ENCODE data around the gene TSNAXIP1. TPM values are rescaled to one million over a fixed set of nuclear protein-coding genes. Genes with fewer than 3 reads are reported as not detected.
A peak's percentile ranks its signal among the peaks of the same experiment; 100 is the strongest.

The TSNAXIP1 gene
- total and polyA plus RNA-seq, 8 donors, result 0.25 to 11.1 (median 1.0) TPM

DNA sequence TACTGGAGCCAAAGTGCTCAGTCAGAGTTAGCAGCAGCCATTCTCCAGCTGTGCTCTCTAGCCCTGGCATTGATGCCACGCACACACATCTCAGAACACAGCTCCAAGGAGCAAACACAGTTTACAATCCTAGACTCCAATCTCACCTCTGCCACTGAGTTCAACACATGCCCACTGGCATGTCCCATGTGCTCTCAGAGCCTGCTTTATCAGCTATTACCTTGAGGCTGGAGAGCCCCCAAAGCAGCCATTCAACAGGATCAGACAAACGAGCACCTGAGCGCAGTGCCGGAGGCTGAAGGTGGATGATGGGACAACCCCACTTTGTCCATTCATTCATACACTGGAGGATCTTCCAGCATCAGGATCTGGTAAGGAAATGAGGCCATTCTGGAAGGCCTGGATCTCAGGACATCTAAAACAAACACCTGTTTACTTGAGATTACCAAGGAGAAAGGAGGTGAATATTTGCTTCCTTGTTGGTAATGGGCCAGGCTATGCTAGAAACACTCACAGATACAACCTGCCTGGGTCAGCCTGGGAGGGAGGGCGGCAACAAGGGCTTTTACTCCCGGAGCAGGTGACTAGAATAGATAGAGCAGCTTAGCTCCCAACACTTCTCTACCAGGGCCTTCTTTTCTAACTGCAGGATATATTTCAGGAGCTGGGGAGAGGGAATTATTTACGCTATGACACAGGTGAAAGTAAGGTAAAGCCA, 25.7 kb upstream of the TSNAXIP1 start:
- TF ChIP-seq, protein P1, sequence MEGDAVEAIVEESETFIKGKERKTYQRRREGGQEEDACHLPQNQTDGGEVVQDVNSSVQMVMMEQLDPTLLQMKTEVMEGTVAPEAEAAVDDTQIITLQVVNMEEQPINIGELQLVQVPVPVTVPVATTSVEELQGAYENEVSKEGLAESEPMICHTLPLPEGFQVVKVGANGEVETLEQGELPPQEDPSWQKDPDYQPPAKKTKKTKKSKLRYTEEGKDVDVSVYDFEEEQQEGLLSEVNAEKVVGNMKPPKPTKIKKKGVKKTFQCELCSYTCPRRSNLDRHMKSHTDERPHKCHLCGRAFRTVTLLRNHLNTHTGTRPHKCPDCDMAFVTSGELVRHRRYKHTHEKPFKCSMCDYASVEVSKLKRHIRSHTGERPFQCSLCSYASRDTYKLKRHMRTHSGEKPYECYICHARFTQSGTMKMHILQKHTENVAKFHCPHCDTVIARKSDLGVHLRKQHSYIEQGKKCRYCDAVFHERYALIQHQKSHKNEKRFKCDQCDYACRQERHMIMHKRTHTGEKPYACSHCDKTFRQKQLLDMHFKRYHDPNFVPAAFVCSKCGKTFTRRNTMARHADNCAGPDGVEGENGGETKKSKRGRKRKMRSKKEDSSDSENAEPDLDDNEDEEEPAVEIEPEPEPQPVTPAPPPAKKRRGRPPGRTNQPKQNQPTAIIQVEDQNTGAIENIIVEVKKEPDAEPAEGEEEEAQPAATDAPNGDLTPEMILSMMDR (IDR thresholded peaks at IDR 0.05), result no peak
- peak overlapping the region in 1 of 4 donors; percentile 17 for H3K27ac ChIP-seq
- FAIRE-seq, result no peak
- no peaks in the 10 kb centered on the region for H3K9me3 ChIP-seq
- peaks cover 10 to 24% (median 11%) of the 10 kb centered on the region in 3 donors for H3K4me1 ChIP-seq
- intact Hi-C loops (cut with DNase I), result no loop called here
- ATAC-seq, result peak; percentile 60 to 85 (median 68)
- 78 to 80% methylated on average over 7 of the region's 7 CpGs for WGBS, 2 donors
- no peaks in the 10 kb centered on the region for H3K36me3 ChIP-seq
- no peak for DNase-seq
- no peak overlapping the region for H3K4me3 ChIP-seq
- no peaks in the 10 kb centered on the region for H3K27me3 ChIP-seq

DNA sequence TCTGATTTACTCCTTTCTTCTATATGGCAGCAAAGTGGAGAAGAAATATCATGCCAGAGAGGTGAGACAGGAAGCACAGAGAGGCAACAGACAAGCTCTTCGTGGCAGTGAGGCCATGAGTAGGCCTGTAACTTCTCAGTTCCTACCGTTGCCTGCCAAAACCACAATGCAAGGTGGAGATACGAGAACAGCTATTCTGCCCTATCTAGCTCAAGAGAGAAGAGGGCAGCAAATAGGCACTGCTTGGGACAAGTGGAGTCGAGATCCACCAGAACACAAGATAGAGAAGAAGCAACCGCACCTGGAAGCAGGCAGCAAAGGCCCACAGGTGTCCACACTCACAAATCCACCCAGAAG, 25.1 kb upstream of the TSNAXIP1 start:
- DNase-seq (no peak), FAIRE-seq (no peak), ATAC-seq (no peak)
- H3K36me3 ChIP-seq, result no peaks in the 10 kb centered on the region
- intact Hi-C loops (cut with DNase I), result no loop called here
- no peaks in the 10 kb centered on the region for H3K27me3 ChIP-seq
- no peak overlapping the region for H3K4me3 ChIP-seq
- H3K27ac ChIP-seq, result no peak overlapping the region
- no peaks in the 10 kb centered on the region for H3K9me3 ChIP-seq
- TF ChIP-seq, protein P1 (IDR thresholded peaks at IDR 0.05), result no peak
- WGBS, 2 donors, result 68 to 74% methylated on average over 5 of the region's 5 CpGs
- peaks cover 10 to 24% (median 11%) of the 10 kb centered on the region in 3 donors for H3K4me1 ChIP-seq

DNA sequence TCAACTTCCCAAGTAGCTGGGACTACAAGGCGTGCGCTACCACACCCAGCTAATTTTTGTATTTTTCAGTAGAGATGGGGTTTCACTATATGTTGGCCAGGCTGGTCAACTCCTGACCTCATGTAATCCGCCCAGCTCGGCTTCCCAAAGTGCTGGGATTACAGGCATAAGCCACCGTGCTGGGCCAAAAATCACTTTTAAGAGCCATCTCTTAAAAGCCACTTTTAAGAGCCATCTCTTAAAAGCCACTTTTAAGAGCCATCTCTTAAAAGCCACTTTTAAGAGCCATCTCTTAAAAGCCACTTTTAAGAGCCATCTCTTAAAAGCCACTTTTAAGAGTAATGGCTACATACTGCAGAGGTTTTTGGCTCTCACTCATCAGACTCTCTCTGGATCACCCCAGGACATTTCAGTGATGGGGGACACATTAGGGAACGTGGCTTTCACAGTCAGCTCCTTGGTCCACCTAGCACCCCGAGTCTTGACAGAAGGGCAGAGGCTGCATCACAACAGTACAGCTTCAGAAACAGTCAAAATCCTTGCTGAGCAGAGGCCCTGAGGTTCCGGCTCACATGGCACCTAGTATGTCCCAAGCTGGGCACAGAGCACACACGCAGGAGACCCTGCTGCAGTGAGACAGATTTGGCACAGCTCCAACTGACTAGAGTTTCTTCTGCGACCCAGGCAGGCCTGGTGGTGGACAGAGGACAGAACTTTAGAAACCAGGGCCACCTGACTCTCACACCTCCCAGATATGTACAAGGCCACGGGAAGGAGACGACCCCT, 23.9 kb upstream of the TSNAXIP1 start:
- Histone ChIP-seq H3K27ac (no peak overlapping the region), H3K4me1 (peaks cover 10 to 24% (median 11%) of the 10 kb centered on the region in 3 donors), H3K27me3 (no peaks in the 10 kb centered on the region), H3K4me3 (no peak overlapping the region), H3K9me3 (no peaks in the 10 kb centered on the region), H3K36me3 (no peaks in the 10 kb centered on the region)
- FAIRE-seq, result peak; percentile 61
- no peak for DNase-seq
- ATAC-seq, result no peak
- TF ChIP-seq, protein P1 (IDR thresholded peaks at IDR 0.05), result no peak
- WGBS, 2 donors, result 89 to 92% methylated on average over 12 of the region's 12 CpGs
- intact Hi-C loops (cut with DNase I), result no loop called here

DNA sequence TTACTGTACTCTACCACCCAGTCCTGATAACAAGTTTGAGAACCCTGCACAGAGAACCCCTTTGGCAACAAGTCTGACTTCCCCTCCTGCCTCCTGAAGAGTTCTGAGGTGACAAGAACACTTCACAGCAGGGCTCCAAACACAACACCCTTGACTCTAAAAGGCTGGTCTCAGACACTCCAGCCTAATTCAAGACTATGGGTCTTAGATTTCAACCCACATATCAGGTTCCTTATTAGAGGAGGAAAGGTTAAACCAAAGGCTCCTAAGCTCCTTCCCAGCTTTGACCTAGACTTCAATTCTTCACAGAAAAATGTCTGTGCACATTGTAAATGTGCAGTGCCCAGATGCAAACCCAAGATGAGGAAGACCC, 23.4 kb upstream of the TSNAXIP1 start:
- Histone ChIP-seq H3K27ac (no peak overlapping the region), H3K4me1 (peaks cover 10 to 24% (median 11%) of the 10 kb centered on the region in 3 donors), H3K4me3 (no peak overlapping the region), H3K36me3 (no peaks in the 10 kb centered on the region), H3K27me3 (no peaks in the 10 kb centered on the region), H3K9me3 (no peaks in the 10 kb centered on the region)
- FAIRE-seq (no peak), DNase-seq (no peak), ATAC-seq (no peak)
- TF ChIP-seq, protein P1 (IDR thresholded peaks at IDR 0.05), result no peak
- intact Hi-C loops (cut with DNase I), result no loop called here

DNA sequence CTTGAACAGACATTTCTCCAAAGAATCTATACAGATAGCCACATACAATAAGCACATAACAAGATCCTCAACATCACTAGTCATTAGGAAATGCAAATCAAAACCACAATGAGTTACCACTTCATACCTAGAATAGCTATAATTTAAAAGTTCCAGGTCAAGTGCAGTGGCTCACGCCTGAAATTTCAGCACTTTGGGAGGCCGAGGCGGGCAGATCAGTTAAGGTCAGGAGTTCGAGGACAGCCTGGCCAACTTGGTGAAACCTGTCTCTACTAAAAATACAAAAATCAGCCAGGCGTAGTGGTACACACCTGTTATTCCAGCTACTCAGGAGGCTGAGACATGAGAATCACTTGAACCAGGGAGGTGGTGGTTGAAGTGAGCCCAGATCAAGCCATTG, 20.2 kb upstream of the TSNAXIP1 start:
- 92 to 95% methylated on average over 5 of the region's 5 CpGs for WGBS, 2 donors

More for the DNA sequence above, 20.2 kb upstream of the TSNAXIP1 start:
- ATAC-seq (no peak), DNase-seq (no peak), FAIRE-seq (no peak)
- Histone ChIP-seq H3K9me3 (no peaks in the 10 kb centered on the region), H3K4me3 (no peak overlapping the region), H3K36me3 (no peaks in the 10 kb centered on the region), H3K27ac (no peak overlapping the region), H3K4me1 (peaks cover 1 to 4% (median 3%) of the 10 kb centered on the region in 3 donors), H3K27me3 (no peaks in the 10 kb centered on the region)
- TF ChIP-seq, protein P1 (IDR thresholded peaks at IDR 0.05), result no peak
- intact Hi-C loops (cut with DNase I), result no loop called here
